NCI-H2029 (cell line): ENCODE measurements around the gene MTMR10.
A peak's percentile ranks its signal among the peaks of the same experiment; 100 is the strongest.

Experiments
- DNase-seq: peaks from one replicate; lab custom pipeline; 2025; lab: John Stamatoyannopoulos, UW

The MTMR10 gene

DNA sequence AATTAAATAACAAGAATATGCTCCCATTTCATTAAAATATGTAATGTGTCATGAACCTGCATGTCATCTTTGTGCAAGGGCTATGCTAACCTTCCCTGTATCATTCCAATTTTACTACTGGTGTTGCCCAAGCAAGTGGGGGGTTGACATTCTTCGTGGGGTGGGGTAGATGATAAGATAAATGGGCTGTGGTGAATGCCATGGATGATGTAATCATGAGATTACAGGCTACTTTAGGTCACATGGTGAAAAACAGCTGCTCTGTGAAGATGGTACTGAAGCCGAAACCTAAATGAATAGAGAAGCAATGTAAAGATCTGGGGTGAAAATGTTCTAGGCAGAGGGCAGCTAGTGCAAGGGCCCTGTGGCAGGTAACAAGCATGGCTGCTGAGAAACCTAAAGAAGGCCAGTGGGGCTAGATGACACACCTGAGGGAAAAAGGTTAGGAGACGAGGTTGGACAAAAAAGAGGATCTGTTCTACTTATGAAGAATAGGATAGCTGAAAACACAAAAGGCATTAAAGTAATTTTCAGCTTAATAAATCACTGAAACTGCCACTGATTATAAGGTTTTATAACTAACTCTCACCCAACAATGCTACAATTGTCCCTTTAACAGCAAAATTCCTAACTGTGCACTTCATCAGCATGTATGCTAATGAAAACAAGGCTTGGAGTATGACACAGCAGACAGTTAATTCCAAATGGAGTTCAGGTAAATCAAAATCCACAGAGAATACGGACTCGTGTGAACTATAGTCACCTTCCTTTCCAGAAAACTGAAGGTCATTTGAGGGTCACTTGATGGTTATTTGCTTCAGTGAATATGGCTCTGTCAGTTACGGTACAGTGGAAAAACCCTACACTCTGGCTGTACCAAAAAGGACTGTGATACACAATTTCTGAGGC lies 35.0 kb downstream of the MTMR10 start:
- DNase-seq: no peak

DNA sequence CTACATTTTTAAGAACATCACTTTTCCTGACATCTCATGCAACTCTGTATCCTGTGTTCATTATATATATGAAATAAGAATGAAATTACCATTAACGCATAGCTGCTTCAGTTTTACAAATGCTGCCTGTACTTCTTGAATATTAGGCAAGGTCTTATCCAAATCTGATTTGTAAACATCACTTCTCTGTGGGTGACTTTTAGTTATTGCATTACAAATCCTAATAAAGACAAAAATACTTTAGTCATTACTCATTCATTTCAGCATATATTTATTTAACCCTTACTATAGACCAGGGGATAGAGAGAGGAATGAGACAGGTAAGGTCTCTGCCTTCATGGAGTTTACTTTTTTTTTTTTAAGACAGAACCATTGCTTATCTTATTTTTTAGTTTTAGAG lies 36.8 kb downstream of the MTMR10 start:
- DNase-seq: no peak

DNA sequence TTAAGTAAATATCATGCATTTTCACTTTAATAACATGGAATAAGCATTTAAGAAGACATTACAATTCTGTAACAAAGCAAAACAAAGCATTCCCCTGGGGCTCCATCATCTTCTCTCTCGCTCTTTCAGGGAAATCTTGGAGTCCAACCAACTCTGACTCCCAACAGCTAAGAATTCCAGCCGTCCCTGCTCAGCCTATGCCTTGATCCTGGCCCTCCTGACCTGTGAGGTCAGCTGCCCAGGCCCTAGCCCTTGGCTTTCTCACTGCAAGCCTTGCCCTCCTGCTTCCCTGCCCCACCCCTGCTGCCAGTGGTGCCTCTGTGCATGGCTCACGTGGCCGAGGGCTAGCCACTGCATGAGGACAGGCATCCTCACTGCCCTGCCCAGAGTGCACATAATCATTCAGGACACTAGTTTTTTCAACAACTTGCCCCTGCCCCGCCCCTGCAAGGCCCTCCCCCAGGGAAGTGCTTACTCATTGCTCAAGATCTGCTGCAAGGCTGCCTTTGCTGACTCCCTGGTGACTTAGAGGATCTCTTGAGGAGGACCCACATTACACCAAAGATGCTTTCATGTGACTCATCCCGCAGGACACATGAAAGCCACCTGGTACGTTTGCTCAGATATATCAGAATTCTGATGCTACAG lies 37.6 kb downstream of the MTMR10 start:
- no peak for DNase-seq

DNA sequence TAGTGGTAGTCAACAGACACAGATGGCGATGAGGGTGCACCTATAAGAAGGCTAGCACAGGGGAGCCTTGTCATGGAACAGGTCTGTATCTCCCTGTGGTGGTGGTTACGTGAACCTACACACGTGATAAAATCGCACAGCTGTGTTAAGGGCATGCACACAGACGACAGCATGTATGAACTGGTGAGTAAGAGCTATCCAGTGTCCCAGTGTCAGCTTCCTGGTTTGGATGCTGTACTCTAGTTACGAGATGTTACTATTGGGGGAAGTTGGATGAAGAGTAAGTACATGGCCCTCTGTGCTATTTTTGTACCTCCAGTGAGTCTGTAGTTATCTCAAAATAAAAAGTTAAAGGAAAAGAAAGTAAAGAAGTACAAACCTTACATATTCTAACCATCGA lies 38.2 kb downstream of the MTMR10 start:
- no peak for DNase-seq

DNA sequence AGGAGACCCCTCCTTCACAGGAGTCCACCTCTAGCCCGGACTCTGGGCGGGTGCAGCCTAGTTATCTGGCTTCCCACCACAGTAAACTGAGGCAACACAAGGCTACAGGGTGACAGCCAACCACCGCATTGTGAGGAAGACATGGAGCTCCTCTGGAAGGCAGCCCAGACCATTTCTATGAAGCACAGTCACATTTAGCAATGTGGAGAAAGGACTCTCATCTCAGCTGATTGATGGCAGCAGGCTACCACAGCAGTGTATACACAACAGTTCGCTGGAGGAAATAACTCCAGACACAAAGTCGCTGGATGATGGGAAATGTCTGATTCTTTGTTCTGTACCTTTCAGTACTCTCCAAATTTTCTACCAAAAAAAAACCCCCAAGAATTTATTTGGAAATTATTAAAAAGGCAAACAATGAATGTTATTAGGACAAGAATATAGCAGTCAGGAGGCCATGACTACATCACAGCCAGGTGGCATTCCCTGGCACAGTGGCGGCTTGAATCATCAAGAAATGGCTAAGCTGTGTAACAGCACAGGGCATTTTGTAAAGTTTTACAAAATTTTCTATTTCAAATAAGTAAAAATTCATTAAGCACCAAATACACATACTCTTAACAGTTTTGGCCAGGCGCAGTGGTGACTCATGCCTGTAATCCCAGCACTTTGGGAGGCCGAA lies 47.6 kb downstream of the MTMR10 start:
- DNase-seq: no peak

DNA sequence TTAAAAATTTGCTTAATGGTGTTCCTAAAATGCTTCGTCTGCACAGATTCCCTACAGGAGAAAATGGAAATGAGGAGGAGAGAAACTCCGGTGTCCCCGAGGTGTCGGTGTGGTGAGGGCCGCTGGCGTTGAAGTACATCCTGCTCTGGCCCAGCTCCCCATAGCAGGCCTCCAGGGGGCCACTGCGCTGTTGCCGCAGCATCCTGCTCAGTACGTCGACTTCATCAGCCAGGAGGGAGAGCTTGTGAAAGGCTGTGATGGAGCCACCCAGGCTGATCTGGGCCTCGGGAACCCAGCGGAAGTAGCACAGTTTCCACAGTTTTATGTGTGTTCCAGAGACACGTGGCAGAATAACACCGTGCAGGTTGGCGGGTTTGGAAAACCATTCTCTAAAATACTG lies 49.9 kb downstream of the MTMR10 start:
- DNase-seq: no peak

DNA sequence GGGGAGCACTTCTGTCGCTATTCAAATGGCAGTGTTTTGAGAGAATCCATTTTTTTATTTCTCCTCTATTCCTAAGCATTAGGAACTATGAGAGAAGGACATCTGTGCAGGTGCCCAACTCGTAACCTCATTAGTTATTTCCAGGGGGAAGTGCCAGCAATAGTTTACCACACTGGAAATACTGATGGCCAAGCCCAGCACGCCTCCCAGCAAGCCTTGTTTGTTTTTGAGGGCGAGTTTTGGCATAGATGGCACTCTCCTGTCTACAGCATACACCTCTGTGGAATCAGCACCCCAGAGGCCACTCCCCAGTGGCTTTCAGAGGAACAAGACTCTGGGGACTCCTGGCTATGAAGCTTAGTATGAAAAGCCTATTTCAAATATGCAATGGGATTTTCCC lies 51.1 kb downstream of the MTMR10 start:
- DNase-seq: no peak

DNA sequence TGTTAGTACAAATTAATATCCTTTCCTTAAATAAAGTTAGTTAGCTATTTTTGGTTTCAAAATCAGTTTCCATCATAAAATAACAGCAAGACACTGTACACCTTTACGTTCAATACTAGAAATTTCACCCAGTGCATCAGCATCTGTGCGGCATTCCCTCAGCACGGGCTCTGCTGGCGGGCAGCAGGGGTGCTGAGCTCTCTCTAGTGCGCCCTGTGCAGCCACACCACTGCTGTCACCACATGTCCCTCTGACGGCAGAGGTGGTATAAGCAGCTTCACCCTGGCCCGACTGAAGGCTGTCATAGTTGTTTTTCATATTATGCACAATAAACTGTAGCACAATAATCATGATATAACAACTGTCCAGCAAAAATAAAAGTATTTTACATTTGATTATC lies 52.3 kb downstream of the MTMR10 start:
- DNase-seq: no peak

DNA sequence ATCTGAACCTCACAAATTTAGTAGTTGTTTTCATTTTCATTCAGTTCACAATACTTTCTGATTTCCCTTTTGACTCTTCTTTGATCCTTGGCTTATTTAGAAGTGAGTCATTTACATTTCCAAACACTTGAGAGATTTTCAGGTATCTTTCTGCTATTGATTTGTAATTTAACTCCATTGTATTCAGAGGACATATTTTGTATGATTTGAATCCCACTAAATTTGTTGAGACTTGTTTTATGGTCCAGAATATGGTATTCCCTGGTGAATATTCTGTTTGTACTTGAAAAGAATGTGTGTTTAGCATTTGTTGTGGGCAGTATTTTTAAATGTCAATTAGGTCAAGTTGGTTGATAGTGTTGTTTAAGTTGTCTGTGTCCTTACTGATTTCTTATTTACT lies 58.1 kb downstream of the MTMR10 start:
- DNase-seq: no peak

DNA sequence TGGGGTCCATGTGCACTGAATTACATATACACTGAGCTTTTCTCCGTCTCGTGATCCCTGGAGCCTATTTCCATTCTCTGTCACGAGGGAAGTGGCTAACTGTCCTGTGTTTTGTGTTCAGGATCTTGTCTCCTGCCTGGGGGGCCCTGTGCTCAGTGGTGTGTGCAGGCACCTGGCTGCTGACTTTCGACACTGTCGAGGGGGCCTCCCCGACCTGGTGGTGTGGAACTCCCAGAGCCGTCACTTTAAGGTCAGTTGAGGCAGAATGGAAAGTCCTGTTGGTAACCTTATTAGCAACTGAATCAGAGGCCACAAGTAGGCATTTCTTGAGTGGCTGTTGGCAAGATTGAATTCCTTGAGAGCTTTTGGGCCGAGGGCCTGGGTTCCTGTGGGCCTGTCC lies 61.0 kb downstream of the MTMR10 start:
- no peak for DNase-seq

DNA sequence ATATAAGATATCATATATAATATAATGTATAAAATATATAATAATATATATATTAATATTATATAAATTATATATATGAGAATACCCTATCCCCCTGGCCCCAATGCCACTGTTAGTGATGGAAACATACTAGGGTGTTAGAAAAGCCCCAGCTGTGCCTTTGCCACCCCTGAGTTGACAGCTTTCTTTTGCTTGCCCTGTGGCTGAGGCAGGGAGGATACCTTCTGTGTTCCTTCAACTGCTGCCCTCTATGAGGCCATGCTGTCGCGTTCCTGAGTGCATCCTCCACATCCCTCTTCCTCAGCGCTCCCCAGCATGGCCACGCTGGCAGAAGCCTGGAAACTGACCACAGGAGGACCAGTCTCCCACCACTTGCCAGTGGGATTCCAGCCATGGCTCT lies 61.4 kb downstream of the MTMR10 start:
- no peak for DNase-seq

DNA sequence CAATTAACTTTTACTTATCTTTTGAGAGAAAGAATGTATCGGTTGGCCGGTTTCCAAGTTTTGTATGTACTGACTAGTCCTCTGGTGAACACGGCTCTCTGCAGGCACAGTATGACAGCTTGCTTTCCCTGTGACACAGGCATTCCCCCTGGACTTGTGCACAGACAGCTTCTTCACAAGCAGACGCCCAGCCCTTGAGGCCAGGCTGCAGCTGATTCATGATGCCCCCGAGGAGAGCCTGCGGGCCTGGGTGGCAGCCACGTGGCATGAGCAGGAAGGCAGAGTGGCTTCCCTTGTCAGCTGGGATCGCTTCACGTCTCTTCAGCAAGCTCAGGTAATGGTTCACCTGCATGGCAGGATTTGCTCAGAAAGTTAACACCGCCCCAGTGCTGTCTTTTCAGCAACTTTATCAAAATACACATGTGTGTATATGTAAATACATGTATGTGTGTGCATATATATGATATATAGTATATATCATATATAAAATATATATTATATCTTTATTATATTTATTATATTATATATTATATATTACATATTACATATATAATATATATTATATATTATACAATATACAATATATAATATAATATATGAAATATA lies 62.3 kb downstream of the MTMR10 start:
- DNase-seq: peak; percentile 37

DNA sequence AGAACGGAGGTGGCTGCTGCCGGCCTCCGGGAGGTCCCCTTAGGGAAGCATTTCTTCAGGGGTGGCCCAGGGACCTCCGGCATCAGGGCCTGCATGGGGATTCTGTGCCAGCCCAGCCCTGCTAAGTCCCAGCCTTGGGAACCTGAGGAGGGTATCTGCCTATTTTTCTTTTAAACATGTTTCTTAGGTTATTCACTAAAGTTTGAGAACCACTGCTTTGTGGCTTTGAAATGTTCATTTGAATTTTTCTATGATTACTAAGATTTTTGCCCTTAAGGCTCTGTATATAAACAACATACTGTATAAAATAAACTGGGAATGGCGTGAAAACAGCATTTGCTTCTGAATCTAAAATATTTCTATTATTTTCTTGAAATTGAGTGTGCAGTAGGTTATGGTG lies 63.4 kb downstream of the MTMR10 start:
- DNase-seq: no peak

DNA sequence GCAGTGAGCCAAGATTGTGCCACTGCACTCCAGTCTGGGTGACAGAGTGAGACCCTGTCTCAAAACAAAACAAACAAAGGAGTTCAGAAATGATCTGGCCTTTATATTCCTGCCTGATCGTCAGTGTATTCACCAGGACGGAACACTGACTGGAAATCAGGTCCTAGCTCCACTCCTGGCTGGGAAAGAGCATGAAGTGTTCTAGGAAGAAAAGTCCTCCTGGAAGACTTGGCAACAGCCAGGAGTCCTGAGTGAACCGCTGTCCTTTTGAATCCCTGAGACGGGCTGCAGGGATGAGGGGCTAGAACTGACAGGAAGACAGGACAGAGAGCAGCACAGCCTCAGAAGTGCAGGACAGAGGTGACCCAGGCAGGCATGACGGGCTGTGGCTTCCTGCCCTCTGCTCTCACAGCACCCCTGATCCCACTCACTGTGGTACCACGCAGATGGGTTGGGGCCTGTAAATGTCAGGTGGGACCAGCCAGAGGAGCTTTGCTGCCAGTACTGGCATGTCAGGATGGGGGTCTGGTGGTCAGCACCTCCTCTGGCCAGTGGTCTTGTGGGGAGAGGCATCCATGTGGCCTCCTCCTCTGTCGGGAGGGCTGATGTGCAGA lies 64.2 kb downstream of the MTMR10 start:
- no peak for DNase-seq

DNA sequence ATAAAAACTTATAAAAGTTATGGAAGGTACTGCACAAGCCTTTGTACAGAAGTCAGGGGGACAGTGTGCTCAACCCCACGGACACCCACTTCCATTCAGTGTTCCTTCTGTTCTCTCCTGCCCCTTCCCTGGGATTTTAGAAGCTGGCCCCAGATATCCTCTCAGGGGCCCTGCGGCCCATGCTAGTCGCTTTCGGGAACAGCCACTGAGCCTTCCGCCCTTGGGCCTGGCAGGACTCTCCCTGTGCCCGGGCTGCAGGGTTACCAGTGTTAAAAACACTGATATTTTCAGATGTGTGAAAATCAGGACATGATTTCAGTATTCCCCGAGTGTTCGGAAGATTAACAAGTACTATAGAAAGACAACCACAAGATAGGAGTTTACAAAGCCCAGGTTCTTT lies 65.3 kb downstream of the MTMR10 start:
- no peak for DNase-seq

DNA sequence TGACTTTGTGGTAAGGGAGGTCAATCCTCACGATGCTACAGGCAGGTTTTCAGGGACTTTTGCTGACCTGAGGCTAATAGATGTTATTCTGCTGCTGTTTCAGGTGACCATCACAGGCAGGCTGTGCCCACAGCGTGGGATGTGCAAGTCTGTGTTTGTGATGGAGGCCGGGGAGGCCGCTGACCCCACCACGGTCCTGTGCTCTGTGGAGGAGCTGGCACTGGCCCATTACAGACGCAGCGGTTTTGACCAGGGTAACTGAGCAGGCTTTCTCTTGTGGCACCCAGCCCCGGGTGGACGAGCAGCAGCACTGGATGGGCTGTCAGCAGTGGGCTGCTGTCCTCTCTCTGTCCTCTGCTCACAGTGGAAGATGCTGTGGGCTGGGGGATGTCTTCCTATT lies 65.7 kb downstream of the MTMR10 start:
- DNase-seq: no peak

DNA sequence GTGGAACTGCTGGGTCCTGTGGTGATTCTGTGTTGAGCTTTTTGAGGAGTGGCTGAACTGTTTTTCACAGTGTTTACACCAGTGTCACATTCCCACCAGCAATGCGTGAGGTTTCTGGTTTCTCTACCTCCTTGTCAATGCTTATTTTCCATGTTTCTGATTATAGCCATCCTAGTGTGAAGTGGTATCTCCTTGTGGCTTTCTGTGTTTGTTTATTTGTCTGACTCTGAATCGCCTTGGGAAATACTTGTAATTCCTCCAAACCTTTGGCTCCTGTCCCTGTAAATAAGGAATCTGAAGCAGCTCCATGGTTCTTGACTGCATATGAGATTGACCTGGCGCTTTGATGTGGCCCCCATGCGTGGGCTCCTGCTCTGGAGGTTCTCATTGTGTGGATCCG lies 67.1 kb downstream of the MTMR10 start:
- no peak for DNase-seq

DNA sequence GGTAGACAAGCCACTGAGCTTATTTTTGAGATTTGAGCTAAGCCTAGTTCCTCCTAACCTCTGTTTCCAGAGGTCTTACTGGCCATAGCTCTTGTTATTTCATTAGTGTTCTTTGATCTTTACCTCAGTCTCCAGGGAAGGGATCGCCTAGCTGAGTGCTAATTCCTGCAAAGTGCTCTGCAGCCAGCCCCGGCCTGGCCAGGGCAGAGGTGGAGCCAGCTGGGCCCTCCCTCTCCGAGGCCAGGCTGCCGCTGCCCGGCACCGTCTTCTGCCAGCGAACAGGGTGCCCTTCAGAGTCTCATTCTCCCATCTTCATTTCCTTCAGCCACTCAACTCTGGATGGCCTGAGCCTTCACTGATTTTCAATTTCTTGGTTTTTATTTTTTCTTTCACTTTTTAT lies 68.0 kb downstream of the MTMR10 start:
- DNase-seq: no peak

DNA sequence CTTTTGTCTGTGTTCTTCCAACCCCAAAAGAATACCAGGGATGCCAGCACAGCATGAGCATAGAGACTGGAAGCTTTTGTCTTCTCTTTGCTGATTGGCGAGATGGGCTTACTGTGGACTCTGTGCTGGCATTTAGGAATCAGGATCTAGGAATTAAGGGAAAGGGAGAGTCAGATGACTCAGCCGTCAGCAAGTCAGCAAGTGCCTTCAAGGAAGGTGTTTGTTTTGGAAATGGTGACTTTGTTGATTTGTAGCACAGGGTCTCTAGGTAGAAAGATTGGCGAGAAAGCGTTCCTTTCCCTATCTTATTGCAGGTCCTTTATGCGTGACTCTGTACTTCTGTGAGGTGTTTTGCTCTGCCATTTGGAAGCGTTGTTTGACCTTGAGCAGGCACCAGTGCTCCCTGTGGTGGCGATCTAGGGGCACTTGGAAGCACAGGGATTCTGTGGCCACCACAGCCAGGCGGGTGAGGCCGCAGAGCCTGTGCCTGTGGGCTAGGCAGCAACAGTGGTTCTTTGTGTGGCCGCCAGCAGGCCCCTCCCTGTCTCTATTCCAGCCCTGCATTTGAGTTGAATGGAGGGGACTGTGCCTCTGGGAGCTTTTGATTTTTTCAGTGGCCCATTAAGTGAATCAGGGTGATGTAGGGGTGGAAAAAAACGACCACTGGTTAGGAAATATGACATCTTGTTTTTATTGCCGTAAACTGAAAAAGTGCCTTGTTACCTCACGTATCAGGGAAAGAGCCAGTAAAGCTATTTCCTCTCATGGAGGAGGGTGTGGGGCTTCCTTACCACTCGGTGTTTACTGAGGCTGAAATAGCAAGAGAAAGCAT lies 68.7 kb downstream of the MTMR10 start:
- no peak for DNase-seq

DNA sequence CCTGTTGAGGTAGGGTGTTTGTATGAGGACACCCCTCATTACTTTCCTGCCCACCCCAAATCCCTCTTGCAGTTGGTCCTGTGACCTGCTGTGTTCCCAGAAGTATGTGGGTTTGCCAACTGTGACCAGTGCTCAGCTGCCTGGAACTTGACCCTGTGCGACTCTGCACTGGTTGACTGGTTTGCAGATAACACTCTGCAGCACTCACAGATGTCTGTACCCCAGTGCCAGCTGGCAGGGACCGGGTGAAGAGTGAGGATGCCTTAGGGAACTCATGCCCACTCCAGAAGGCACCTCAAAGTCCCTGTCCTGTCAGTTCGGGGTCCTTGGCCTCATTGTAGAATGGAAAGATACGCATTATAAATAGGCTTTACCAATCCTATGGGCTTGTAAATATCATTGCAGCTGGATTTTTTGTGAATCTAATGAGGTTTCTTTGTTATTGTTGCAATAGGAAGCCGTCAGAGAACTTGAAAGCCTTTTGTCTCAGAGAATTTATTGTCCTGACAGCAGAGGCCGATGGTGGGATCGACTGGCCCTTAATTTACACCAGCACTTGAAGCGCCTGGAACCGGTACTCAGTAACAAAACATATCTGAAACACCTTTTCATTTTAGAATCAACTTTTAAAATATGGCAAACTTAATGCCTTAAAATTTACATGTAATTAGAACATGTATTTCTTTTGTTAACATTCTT lies 69.5 kb downstream of the MTMR10 start:
- no peak for DNase-seq

DNA sequence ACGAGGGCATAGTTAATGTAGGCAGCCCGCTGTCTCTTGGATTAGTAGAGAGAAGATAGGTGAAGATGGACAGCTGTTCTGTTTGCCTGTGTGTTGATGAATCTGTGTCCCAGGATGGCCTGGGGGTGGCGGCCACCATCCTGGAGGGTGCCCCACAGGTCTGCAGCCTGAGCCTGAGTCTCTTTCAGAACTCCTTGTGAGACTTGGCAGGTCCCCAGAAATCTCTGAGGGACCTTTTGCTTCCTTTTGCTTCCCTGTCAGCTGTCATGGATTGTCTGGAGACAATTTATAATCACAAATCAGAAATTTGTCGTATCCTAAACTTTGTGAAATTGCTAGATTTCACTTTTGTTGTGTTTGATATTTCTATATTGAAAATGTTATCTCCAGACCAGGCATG lies 70.3 kb downstream of the MTMR10 start:
- DNase-seq: no peak
